ENCODE measurements around the gene SMIM43.

SMIM43 gene

GRCh38 chr4:121801715-121802075, 36.7 kb upstream of the SMIM43 start:
- Histone ChIP-seq H4K8ac (ENCODE audit: low read depth, low read length) (peak overlapping the region; percentile 82), H3K14ac (ENCODE audit: low read length) (no peak overlapping the region), H3K18ac (ENCODE audit: low read length) (no peak overlapping the region)

GRCh38 chr4:121800961-121801714, 36.2 kb upstream of the SMIM43 start, which contains the start of gene EXOSC9:
Gene EXOSC9 (plus strand): TSS chr4:121801323. CDS start chr4:121801425, 102 bp downstream.
- peak; percentile 90 to 100 for DNase-seq
- no peak within 1 kb of the TSS for H3K18ac ChIP-seq (ENCODE audit: low read length)
- no peaks in the 10 kb centered on the region for H3K9me3 ChIP-seq (ENCODE audit: insufficient read depth, low read depth, low read length)
- H4K91ac ChIP-seq (ENCODE audit: low read depth, low read length): peak within 1 kb of the TSS; percentile 80
- peaks cover 7 to 12% of the 10 kb centered on the region in 2 experiments for H3K36me3 ChIP-seq (ENCODE audit: control insufficient read depth in 1 of 2, insufficient read depth in 2 of 2, low read length in 2 of 2)
- H4K8ac ChIP-seq (ENCODE audit: low read depth, low read length): peak within 1 kb of the TSS; percentile 96
- peaks cover 6% of the 10 kb centered on the region for H3K79me1 ChIP-seq (ENCODE audit: low read length)
- no CpG with 5 or more reads among the region's 48 CpGs for WGBS (ENCODE audit: extremely low coverage, insufficient coverage, insufficient read length)
- peak within 1 kb of the TSS; percentile 73 for H3K9ac ChIP-seq (ENCODE audit: low read length)
- no peak within 1 kb of the TSS for H2AK5ac ChIP-seq (ENCODE audit: low read length)
- no peaks in the 10 kb centered on the region for H3K27me3 ChIP-seq (ENCODE audit: insufficient read depth, low read length)
- H3K4me2 ChIP-seq (ENCODE audit: low read length): peak within 1 kb of the TSS; percentile 84
- peak within 1 kb of the TSS; percentile 52 for H2BK5ac ChIP-seq (ENCODE audit: low read depth, low read length, poor library complexity)
- peak within 1 kb of the TSS; percentile 95 for H2AFZ ChIP-seq (ENCODE audit: insufficient read depth, low read length, poor library complexity)
- peak within 1 kb of the TSS; percentile 37 for H3K4ac ChIP-seq (ENCODE audit: low read depth, low read length)
- H2BK120ac ChIP-seq (ENCODE audit: insufficient read depth, low read length, poor library complexity): peak within 1 kb of the TSS; percentile 18
- peak within 1 kb of the TSS; percentile 84 for H3K4me3 ChIP-seq (ENCODE audit: low read depth, low read length)
- peak within 1 kb of the TSS; percentile 18 for H3K27ac ChIP-seq (ENCODE audit: low read depth, low read length)
- H3K79me2 ChIP-seq (ENCODE audit: control insufficient read depth, insufficient read depth, low read length, poor library complexity): peaks cover 3% of the 10 kb centered on the region
- H4K12ac ChIP-seq (ENCODE audit: low read depth, low read length): peak within 1 kb of the TSS; percentile 99
- H3K4me1 ChIP-seq (ENCODE audit: control insufficient read depth in 1 of 2, insufficient read depth in 2 of 2, low read length in 2 of 2): peaks cover 1 to 2% of the 10 kb centered on the region in 2 experiments
- H3K23ac ChIP-seq (ENCODE audit: low read length): no peak within 1 kb of the TSS
- peak within 1 kb of the TSS; percentile 75 for H3K14ac ChIP-seq (ENCODE audit: low read length)
- no peak within 1 kb of the TSS for H2BK12ac ChIP-seq (ENCODE audit: low read length)

More at GRCh38 chr4:121801715-121802075, 36.7 kb upstream of the SMIM43 start:
- DNase-seq: peak in 1 of 2 donors; percentile 12
- H3K23ac ChIP-seq (ENCODE audit: low read length): no peak overlapping the region
- WGBS (ENCODE audit: extremely low coverage, insufficient coverage, insufficient read length): no CpG with 5 or more reads among the region's 4 CpGs
- H3K9ac ChIP-seq (ENCODE audit: low read length): peak overlapping the region; percentile 46
- H3K4ac ChIP-seq (ENCODE audit: low read depth, low read length): peak overlapping the region; percentile 10
- H2AFZ ChIP-seq (ENCODE audit: insufficient read depth, low read length, poor library complexity): peak overlapping the region; percentile 39
- H3K27ac ChIP-seq (ENCODE audit: low read depth, low read length): peak overlapping the region; percentile 18
- H3K4me1 ChIP-seq (ENCODE audit: control insufficient read depth in 1 of 2, insufficient read depth in 2 of 2, low read length in 2 of 2): peaks cover 1 to 2% of the 10 kb centered on the region in 2 experiments
- peak overlapping the region; percentile 67 for H3K4me2 ChIP-seq (ENCODE audit: low read length)
- H3K79me2 ChIP-seq (ENCODE audit: control insufficient read depth, insufficient read depth, low read length, poor library complexity): peaks cover 3% of the 10 kb centered on the region
- H2BK5ac ChIP-seq (ENCODE audit: low read depth, low read length, poor library complexity): no peak overlapping the region
- H3K27me3 ChIP-seq (ENCODE audit: insufficient read depth, low read length): no peaks in the 10 kb centered on the region
- H4K91ac ChIP-seq (ENCODE audit: low read depth, low read length): no peak overlapping the region
- peaks cover 6% of the 10 kb centered on the region for H3K79me1 ChIP-seq (ENCODE audit: low read length)
- no peak overlapping the region for H2BK120ac ChIP-seq (ENCODE audit: insufficient read depth, low read length, poor library complexity)
- no peak overlapping the region for H2BK12ac ChIP-seq (ENCODE audit: low read length)
- no peak overlapping the region for H2AK5ac ChIP-seq (ENCODE audit: low read length)
- no peaks in the 10 kb centered on the region for H3K9me3 ChIP-seq (ENCODE audit: insufficient read depth, low read depth, low read length)
- peak overlapping the region; percentile 20 for H4K12ac ChIP-seq (ENCODE audit: low read depth, low read length)
- peak overlapping the region; percentile 84 for H3K4me3 ChIP-seq (ENCODE audit: low read depth, low read length)
- H3K36me3 ChIP-seq (ENCODE audit: control insufficient read depth in 1 of 2, insufficient read depth in 2 of 2, low read length in 2 of 2): peaks cover 9 to 14% of the 10 kb centered on the region in 2 experiments

- Histone ChIP-seq H3K79me1 (ENCODE audit: low read length) (peaks cover 6% of the 10 kb centered on the region), H3K4me3 (ENCODE audit: low read depth, low read length) (peak overlapping the region; percentile 62), H3K36me3 (ENCODE audit: control insufficient read depth in 1 of 2, insufficient read depth in 2 of 2, low read length in 2 of 2) (peaks cover 5 to 7% of the 10 kb centered on the region in 2 experiments), H3K9ac (ENCODE audit: low read length) (peak overlapping the region; percentile 73), H3K79me2 (ENCODE audit: control insufficient read depth, insufficient read depth, low read length, poor library complexity) (peaks cover 3% of the 10 kb centered on the region), H4K91ac (ENCODE audit: low read depth, low read length) (peak overlapping the region; percentile 80), H4K12ac (ENCODE audit: low read depth, low read length) (peak overlapping the region; percentile 99), H2BK12ac (ENCODE audit: low read length) (no peak overlapping the region), H3K23ac (ENCODE audit: low read length) (no peak overlapping the region), H3K27me3 (ENCODE audit: insufficient read depth, low read length) (no peaks in the 10 kb centered on the region), H3K4me2 (ENCODE audit: low read length) (peak overlapping the region; percentile 84), H3K27ac (ENCODE audit: low read depth, low read length) (no peak overlapping the region), H2BK120ac (ENCODE audit: insufficient read depth, low read length, poor library complexity) (no peak overlapping the region), H3K14ac (ENCODE audit: low read length) (peak overlapping the region; percentile 75), H2AK5ac (ENCODE audit: low read length) (no peak overlapping the region), H3K18ac (ENCODE audit: low read length) (no peak overlapping the region), H3K4me1 (ENCODE audit: control insufficient read depth in 1 of 2, insufficient read depth in 2 of 2, low read length in 2 of 2) (peaks cover 1 to 2% of the 10 kb centered on the region in 2 experiments), H4K8ac (ENCODE audit: low read depth, low read length) (peak overlapping the region; percentile 96), H3K9me3 (ENCODE audit: insufficient read depth, low read depth, low read length) (no peaks in the 10 kb centered on the region), H2BK5ac (ENCODE audit: low read depth, low read length, poor library complexity) (peak overlapping the region; percentile 52), H3K4ac (ENCODE audit: low read depth, low read length) (peak overlapping the region; percentile 37), H2AFZ (ENCODE audit: insufficient read depth, low read length, poor library complexity) (peak overlapping the region; percentile 95)
- WGBS (ENCODE audit: extremely low coverage, insufficient coverage, insufficient read length): 100% methylated on average over 1 of the region's 8 CpGs
- no peak for DNase-seq
These were observed 35.6 kb upstream of the SMIM43 start for GRCh38 chr4:121800638-121800960.

DNA sequence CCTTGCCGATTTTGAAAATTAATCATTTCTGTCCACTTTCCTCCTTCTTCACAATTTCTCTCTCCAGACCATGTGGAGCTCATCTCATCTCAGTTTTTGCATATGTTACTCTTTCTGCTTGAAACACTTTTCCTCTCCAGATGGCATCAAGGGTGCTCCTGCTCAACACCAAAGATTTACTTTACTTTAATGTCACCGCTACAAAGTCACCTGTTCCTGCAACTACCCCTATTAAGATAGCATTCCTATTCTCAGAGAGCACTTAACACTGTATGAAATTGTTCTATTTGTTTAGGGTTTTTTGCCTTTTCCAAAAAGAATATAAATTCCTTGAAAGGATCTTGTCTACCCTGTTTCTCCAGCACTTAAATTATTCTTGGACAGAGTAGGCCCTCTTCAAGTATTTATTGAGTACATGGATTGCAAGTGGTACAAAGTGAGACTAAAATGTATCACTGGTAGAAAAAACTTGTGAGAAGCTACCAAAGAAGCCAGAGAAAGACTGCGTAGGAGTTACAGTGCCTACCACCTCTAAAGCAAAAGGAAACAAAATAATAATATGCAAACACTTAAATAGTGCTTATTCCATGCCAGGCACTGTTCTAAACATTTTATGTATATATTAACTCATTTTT, 35.0 kb upstream of the SMIM43 start:
- Histone ChIP-seq H3K79me2 (ENCODE audit: control insufficient read depth, insufficient read depth, low read length, poor library complexity) (peaks cover 3% of the 10 kb centered on the region), H3K4me1 (ENCODE audit: control insufficient read depth in 1 of 2, insufficient read depth in 2 of 2, low read length in 2 of 2) (peaks cover 1 to 2% of the 10 kb centered on the region in 2 experiments), H3K9ac (ENCODE audit: low read length) (no peak overlapping the region), H2AFZ (ENCODE audit: insufficient read depth, low read length, poor library complexity) (no peak overlapping the region), H3K27me3 (ENCODE audit: insufficient read depth, low read length) (no peaks in the 10 kb centered on the region), H4K12ac (ENCODE audit: low read depth, low read length) (no peak overlapping the region), H3K27ac (ENCODE audit: low read depth, low read length) (no peak overlapping the region), H4K8ac (ENCODE audit: low read depth, low read length) (no peak overlapping the region), H3K23ac (ENCODE audit: low read length) (no peak overlapping the region), H3K4ac (ENCODE audit: low read depth, low read length) (no peak overlapping the region), H2AK5ac (ENCODE audit: low read length) (no peak overlapping the region), H2BK12ac (ENCODE audit: low read length) (no peak overlapping the region), H3K18ac (ENCODE audit: low read length) (no peak overlapping the region), H2BK5ac (ENCODE audit: low read depth, low read length, poor library complexity) (no peak overlapping the region), H3K14ac (ENCODE audit: low read length) (no peak overlapping the region), H2BK120ac (ENCODE audit: insufficient read depth, low read length, poor library complexity) (no peak overlapping the region), H4K91ac (ENCODE audit: low read depth, low read length) (no peak overlapping the region), H3K4me3 (ENCODE audit: low read depth, low read length) (no peak overlapping the region), H3K4me2 (ENCODE audit: low read length) (no peak overlapping the region), H3K79me1 (ENCODE audit: low read length) (peaks cover 6% of the 10 kb centered on the region), H3K9me3 (ENCODE audit: insufficient read depth, low read depth, low read length) (no peaks in the 10 kb centered on the region), H3K36me3 (ENCODE audit: control insufficient read depth in 1 of 2, insufficient read depth in 2 of 2, low read length in 2 of 2) (peaks cover 5 to 7% of the 10 kb centered on the region in 2 experiments)
- DNase-seq: no peak
- no CpG with 5 or more reads among the region's 3 CpGs for WGBS (ENCODE audit: extremely low coverage, insufficient coverage, insufficient read length)
